Islet precursor cell (in vitro differentiated cells): ENCODE data around the gene HERC2.
"Not testable (repeated sequence)": the region's sequence is repeated elsewhere in the genome, so short reads cannot be mapped to it uniquely, and the experiment has no call there.

ENCODE experiments used
- DNase-seq: peaks from one replicate; pipeline ENCODE4 v3.0.0-alpha.2; 2018

The HERC2 gene, protein sequence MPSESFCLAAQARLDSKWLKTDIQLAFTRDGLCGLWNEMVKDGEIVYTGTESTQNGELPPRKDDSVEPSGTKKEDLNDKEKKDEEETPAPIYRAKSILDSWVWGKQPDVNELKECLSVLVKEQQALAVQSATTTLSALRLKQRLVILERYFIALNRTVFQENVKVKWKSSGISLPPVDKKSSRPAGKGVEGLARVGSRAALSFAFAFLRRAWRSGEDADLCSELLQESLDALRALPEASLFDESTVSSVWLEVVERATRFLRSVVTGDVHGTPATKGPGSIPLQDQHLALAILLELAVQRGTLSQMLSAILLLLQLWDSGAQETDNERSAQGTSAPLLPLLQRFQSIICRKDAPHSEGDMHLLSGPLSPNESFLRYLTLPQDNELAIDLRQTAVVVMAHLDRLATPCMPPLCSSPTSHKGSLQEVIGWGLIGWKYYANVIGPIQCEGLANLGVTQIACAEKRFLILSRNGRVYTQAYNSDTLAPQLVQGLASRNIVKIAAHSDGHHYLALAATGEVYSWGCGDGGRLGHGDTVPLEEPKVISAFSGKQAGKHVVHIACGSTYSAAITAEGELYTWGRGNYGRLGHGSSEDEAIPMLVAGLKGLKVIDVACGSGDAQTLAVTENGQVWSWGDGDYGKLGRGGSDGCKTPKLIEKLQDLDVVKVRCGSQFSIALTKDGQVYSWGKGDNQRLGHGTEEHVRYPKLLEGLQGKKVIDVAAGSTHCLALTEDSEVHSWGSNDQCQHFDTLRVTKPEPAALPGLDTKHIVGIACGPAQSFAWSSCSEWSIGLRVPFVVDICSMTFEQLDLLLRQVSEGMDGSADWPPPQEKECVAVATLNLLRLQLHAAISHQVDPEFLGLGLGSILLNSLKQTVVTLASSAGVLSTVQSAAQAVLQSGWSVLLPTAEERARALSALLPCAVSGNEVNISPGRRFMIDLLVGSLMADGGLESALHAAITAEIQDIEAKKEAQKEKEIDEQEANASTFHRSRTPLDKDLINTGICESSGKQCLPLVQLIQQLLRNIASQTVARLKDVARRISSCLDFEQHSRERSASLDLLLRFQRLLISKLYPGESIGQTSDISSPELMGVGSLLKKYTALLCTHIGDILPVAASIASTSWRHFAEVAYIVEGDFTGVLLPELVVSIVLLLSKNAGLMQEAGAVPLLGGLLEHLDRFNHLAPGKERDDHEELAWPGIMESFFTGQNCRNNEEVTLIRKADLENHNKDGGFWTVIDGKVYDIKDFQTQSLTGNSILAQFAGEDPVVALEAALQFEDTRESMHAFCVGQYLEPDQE (N-terminal part only)

DNA sequence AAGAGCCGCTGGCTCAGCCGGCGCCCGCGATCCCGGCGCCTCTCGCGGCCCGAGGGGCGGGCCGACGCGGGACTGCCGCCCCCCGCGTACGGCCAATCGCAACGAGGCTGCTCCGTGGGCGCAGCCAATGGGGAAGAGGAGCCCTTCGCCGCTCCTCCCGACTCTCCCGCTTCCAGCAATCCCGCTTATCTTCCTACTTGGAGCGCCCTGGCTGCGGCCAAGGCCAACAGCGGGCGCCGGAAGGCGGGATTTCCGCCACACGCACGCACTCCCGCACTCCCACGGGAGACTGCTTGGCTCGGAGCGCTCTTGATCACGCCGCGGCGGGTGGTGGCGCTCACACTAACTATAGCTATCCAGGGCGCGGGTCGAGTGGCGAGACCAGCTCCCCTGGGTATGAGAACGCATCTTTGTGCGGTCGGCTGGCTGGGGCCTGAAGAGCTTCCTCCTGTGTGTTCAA lies at the start of gene HERC2:
TSS of gene HERC2 (minus strand) at position 51 of the 460 bp plus-strand sequence. CDS start 746 bp downstream, outside the sequence.
- DNase-seq: not testable (repeated sequence)

DNA sequence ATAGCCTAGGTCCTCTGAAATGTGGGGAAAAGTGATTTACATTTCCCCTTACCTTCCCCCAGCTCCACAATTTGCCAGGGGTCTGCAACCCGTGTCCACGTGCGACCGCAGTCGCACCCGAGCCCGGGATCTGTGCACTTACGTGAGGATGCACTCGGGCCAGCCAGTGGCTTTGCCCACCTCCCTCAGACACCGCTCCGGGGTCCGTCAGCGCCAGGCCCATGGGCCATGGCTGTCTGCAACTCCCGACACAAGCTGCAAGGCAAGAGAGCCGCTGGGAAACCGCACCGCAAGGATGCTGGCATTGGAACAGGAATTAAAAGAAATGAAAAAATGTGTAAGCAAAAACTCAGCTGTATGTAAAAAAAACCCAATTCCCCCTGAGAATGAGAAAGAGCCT lies 43.5 kb upstream of the HERC2 start:
- DNase-seq: not testable (repeated sequence)

DNA sequence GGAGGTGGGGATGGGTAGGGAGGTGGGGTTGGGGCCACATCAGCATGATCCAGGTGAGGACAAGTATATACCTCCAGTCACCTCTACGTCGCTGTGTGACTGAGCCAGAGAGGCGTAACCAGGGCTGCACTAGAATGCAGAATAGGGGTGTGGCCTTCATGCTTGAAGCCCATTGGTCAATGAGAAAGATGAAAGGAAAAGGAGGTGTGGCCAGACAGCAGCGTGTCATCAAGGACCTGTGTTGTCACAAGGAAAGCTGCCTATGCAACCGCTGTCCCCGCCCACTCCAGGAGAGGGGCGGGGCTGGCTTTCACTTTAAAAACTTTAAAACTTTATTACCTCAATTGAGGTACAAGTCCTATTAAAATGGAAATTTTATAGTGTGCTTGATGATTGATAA lies 36.0 kb upstream of the HERC2 start, which contains the start of gene GOLGA6L24:
TSS of gene GOLGA6L24 (minus strand) at position 101 of the 400 bp plus-strand sequence. CDS start at position 40, 61 bp downstream.
- not testable (repeated sequence) for DNase-seq

DNA sequence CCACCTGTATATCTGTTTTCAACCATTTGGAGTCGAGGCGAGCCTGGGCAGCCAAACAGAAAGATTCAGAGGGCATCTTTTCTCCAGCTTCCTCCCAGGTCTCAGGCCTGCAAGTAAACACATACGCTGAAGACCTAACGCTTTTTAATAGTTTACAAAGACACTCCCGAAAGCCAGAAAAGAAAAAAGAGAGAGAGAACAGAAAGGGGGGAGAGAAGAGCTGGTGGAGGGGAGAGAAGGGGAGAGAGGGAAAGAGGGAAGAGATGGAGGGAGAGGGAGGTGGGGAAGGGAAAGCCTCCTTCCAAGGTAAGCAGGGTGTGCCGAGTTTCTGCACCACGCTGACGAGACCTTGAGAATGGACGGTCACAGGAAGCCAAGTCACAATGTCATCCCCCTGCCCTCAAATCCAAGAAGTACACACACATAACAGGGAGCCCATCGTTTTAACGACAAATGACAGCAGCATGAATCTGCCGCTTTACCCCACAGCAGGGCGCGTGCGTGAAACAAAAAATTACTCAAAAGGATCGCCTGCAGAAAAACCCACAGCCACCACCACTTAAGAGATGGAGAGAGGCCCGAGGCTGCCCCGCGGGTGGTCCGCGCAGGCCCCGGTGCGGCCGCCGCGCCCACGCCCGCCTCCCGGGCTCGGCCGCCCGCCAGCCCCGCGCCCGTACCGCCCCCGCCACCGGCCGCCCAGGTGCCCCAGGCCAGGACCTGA lies 461 bp downstream of the HERC2 start:
- not testable (repeated sequence) for DNase-seq

DNA sequence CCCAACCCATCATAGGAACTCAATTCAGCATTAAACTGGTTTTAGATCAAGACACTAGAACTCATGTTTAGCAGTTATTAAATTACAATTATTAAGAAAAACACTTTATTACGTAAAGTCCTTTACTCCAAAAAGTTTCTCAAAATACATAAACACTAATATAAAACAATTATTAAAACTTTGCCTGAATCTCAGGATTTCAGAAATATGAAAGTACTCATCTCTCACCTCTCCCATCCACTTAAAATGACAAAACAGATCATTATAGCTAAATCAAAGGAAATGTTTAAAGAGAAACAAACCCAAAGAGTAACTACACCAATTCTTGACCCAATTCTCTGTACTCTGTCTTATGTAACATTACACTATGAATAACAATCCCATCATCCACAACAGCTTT lies 2.3 kb downstream of the HERC2 start:
- not testable (repeated sequence) for DNase-seq

DNA sequence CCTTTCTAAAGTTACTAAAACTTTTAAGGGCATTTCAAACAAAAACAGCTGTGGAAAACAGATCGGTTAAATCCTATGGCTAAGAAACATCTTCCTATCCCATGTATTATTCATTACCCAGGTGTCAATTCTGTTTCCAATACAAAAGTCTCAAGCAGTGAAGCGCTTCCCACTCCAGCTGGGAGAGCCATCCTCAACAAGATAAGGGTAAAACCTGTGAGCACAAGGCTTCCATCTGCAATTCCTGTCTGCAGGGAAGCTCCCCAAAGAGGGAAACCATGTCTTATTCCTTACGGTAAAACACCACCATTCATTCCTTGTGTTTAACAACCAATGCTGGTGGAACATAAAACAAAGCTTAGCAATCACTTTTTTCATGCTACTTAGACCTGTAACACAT lies 3.2 kb downstream of the HERC2 start:
- DNase-seq: not testable (repeated sequence)

DNA sequence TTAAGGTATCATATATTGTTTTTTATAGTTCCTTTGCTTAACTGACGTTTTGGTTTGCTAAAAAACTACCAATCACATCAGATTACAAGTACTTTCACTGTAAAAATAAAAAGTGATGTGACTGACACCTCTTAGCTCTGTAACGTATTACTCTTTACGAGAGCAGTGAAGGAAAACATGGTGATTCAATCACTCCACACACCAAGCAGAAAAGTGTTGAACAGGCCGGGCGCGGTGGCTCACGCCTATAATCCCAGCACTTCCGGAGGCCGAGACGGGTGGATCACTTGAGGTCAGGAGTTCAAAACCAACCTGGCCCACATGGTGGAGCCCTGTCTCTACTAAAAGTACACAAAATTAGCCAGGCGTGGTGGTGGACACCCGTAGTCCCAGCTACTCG lies 3.9 kb downstream of the HERC2 start:
- DNase-seq: not testable (repeated sequence)

DNA sequence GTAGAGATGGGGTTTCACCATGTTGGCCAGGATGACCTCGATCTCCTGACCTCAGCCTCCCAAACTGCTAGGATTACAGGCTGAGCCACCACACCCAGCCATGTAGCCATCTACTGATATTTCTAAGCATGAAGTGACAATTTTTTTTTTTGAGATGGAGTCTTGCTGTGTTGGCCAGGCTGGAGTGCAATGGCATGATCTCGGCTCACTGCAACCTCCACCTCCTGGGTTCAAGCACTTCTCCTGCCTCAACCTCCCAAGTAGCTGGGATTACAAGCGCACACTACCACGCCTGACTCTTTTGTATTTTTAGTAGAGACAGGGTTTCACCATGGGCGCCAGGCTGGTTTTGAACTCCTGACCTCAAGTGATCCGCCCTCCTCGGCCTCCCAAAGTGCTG lies 5.0 kb downstream of the HERC2 start:
- not testable (repeated sequence) for DNase-seq

DNA sequence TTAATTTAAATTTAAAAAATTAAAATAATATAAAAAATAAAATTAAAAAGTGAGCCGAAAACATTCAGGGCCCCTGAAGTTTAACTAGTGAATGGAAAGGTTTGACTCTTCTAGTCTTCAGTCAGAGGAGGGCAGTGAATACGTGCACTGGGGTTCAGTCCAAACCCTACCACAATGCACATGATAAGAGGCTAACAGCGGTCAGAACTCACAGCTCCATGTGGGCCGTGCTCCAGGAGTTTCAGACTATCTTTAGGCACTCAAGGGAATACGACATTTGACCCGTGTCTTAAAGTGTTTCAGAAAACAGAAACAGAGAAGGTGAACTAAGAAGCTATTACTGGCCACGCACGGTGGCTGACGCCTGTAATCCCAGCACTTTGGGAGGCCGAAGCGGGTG lies 11.5 kb downstream of the HERC2 start:
- DNase-seq: not testable (repeated sequence)

DNA sequence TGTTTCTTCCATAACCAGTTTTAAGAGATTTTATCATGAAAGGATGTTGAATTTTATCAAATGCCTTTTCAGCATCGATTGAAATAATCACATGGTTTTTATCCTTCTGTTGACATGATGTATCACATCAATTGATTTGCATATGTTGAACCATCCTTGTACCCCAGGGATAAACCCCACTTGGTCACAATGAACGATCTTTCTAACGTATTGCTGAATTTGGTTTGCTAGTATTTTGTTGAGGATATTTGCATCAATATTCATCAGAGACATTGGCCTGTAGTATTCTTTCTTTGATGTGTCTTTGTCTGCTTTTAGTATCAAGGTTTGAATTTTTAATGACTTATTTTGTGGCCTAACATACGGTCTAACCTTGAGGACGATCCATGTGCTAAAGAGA lies 13.3 kb downstream of the HERC2 start:
- not testable (repeated sequence) for DNase-seq

DNA sequence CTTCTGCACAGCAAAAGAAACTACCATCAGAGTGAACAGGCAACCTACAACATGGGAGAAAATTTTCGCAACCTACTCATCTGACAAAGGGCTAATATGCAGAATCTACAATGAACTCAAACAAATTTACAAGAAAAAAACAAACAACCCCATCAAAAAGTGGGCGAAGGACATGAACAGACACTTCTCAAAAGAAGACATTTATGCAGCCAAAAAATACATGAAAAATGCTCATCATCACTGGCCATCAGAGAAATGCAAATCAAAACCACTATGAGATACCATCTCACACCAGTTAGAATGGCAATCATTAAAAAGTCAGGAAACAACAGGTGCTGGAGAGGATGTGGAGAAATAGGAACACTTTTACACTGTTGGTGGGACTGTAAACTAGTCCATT lies 16.3 kb downstream of the HERC2 start:
- DNase-seq: not testable (repeated sequence)

DNA sequence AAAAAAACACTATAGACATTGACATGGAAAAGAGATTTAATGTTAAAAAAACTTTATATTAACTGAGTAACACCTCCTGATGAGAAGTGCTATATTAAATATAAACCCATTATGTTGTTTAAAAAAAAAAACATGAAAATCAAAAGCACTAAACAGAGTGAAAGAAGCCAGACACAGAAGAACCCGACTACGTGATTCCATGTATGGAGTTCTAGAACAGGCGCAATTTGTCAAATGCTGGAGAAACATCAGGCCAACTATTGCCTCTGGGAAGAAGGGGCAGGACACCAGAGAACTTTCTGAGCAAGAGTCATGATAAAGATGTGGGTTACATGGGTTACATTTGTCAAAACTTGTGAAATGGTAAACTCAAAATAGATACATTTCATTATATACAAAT lies 24.5 kb downstream of the HERC2 start:
- DNase-seq: not testable (repeated sequence)

DNA sequence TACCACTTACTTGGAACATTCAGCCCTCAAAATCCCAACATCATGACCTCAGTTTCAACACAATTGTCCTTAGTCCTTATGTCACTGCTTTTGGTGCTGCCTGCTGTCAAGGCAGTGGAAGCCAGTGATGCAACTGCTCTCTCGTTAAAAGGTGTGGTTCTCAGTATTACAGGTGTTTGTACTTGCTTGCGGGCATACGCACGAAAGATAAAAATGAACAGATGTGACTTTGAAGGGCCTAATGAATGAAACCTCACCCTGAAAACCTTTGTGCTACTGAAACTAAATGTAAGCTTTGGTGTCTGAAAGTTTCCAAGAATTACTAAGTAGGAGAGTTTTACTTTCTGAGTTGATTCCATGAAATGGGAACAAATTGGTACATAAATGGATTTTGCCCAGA lies 25.2 kb downstream of the HERC2 start:
- DNase-seq: not testable (repeated sequence)

DNA sequence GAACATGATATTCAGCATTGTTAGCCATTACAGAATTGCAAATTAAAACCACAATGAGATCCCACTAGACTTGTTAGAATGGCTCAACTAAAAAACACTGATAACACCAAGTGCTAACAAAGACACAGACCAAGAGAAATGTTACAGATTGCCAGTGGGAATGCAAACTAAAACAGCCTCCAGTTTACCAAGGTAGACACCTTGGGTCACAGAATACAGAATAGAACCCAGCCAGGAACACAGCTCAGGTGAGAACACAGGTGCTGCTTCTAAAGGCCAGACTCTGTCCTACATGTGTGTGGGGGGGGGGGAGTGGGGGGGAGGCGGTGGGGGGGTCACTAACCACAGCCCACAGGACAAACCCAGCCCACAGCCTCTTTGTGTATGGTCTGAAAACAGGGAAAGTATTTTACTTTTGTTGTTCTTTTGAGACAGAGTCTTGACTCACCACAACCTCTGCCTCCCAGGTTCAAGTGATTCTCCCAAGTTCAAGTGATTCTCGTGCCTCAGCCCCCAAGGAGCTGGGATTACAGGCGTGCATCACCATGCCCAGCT lies 26.9 kb downstream of the HERC2 start:
- not testable (repeated sequence) for DNase-seq

DNA sequence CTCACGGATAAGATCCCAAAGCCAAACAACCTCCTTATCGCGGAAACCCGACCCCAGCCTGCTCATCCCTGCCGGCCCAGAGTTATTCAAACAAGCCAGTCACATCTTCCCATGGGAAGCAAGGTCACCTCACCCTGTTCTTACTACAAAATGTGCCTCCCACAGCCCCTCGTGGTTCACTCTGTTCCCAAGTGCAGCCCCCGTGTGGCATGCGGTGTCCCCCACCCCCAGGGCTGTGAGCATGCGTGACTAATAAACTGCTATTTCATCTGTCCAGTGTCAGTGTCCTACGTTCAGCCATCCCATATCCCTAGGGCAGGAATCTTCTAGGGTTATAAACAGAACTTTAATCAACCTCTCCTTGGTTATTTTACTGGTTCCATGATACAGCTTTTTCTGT lies 27.4 kb downstream of the HERC2 start:
- not testable (repeated sequence) for DNase-seq

DNA sequence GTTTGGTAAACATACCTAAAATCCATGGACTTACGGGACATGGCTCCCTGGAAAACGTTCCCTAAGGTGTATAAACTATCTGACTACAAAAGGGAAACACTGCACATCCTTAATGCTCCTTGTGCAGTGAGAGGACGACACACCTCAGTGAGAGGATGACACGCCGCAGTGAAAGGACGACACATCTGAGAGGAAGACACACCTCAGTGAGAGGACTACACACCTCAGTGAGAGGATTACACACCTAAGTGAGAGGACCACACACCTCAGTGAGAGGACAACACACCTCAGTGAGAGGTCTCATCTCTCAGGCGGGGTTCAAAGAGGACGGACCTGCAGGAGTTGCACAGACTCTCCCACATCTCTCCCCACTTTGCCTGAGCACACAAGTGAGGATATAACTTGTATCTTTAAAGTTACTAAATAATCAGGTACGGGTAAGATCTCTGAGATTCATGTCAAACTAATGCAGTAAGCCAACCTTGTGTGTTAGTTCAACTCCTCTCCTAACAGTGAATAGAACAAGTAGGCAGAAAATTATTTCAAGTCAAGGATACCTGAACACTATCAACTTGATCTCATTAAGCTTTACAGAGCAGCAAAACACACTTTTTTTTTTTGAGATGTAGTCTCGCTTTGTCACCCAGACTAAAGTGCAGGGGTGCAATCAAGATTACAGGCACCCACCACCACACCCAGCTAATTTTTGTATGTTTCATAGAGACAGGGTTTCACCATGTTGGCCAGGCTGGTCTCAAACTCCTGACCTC lies 32.1 kb downstream of the HERC2 start:
- no peak for DNase-seq

DNA sequence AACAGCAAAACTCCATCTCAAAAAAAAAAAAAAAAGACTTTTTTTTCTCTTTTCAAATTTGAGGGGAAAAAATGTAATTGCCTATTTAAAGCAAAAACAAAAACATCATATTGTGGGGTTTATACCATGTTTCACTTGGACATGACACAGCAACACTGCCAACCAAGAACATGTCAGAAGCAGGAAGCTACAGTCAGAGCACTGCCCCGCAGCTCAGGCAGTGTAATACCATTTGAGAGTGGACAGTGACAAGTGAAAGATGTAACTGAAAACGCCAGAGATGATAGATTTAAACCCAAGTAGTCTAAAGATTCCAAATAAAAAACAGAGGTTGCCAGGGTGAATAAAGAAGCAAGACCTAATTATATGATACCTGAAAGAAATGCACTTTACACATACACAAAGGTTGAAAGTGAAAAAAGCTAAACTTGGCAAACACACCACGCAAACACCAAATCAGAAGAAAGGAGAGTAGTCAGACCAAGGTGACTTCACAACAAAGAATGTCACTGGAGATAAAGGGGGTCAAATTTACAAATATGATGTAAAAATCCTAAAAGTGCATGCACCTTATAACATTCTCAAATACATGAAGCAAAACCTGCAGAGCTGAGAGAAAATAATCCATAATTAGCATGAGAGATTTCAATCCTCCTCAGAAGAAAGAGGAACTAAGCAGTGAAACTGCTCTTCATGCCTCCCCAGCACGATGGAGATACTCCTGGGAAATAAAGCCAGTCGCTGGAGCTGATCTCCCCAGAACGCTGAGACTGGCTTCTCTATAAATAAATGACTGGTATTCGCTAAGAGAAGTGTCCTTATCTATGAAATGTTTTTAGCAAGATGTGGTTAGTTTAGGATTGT lies 32.9 kb downstream of the HERC2 start:
- not testable (repeated sequence) for DNase-seq

DNA sequence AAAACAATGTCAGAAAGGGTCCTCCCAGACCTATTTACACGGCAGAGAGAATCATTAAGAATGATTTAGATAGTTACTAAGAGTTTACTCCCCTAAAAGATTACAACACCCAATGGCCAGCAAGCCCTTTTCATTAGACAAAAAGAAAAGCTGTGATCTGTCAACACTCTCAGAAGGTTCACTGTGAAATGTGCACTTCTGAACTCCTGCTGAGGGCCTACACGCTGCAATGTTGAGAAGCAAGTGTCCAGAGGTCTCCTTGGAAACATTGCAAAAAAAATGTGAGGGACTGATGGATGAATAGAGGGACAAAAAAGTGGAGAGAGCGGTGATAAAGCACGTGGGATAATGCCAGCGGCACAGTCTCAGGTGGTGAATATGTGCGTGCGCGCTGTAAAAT lies 35.3 kb downstream of the HERC2 start:
- not testable (repeated sequence) for DNase-seq

DNA sequence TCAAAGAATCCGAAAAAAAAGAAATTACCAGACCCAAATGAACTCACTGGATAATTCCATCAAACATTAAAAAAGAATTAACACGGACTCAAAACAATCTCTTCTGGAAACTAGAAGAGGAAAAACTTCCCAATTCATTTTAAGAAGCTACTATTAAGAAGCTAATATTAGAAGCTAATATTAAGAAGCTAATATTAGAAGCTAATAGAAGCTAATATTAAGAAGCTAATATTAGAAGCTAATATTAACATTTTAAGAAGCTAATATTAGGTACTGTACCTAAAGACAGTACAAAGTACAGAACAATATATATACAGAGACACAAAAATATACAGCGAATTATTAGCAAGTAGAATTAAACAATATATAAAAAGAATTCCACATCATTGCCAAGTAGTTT lies 35.9 kb downstream of the HERC2 start:
- DNase-seq: no peak

DNA sequence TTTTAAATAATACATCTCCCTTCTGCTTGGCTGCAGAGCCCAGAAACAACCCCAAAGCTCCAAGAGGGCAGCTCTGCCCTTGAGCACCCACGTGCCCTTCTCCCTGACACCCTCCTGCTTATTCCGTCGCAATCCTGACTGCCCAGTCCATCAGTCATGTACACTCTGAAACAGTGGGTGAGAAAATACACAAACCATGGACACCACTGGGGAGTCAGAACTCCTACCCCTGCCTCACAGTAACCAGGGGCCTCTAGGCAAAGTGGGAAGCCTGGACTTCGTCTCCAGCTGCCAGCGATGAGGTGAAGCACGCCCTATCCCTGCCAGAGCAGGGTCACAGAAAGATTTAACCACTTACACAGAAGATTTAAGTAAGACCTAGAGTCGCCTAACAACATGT lies 40.1 kb downstream of the HERC2 start:
- peak; percentile 68 for DNase-seq
